Keratinocyte (primary cell): ENCODE results near the gene CFAP299. TPM values are rescaled to one million over a fixed set of nuclear protein-coding genes. Genes with fewer than 3 reads are reported as not detected.
"Not testable (repeated sequence)": the region's sequence is repeated elsewhere in the genome, so short reads cannot be mapped to it uniquely, and the experiment has no call there.

Source experiments
- DNase-seq: peaks from one replicate; pipeline ENCODE4 v3.0.0-alpha.2; 2011; ENCODE audit warnings: low read depth, missing footprints, low spot score
- FAIRE-seq: peaks from 2 replicates; lab custom pipeline; 2011; peaks lifted over from hg19 to GRCh38; lab: Jason Lieb, UNC
- H2AFZ ChIP-seq: 2 replicates; pipeline ENCODE4 v1.6.0; 2012; ENCODE audit warnings: low read length, control low read depth, inconsistent platforms; ENCODE audit not compliant: control insufficient read depth
- H3K27ac ChIP-seq: 2 replicates; pipeline ENCODE4 v1.5.1; 2011; ENCODE audit warnings: low read length; ENCODE audit not compliant: control insufficient read depth, insufficient read depth
- H3K27me3 ChIP-seq: 3 replicates; pipeline ENCODE4 v1.6.0; 2011; ENCODE audit warnings: low read length; ENCODE audit not compliant: control insufficient read depth, insufficient read depth; ENCODE audit errors: extremely low read depth
- H3K36me3 ChIP-seq, 2 experiments: 2 replicates in 1 of 2; 3 replicates in 1 of 2; pipeline ENCODE4 v1.5.1; 2011; ENCODE audit warnings: low read length in 2 of 2, mild to moderate bottlenecking in 1 of 2; ENCODE audit not compliant: control insufficient read depth in 2 of 2, insufficient read depth in 2 of 2; ENCODE audit errors: extremely low read depth in 1 of 2
- H3K4me1 ChIP-seq: 3 replicates; pipeline ENCODE4 v1.5.1; 2011; ENCODE audit warnings: low read length; ENCODE audit not compliant: control insufficient read depth, insufficient read depth; ENCODE audit errors: extremely low read depth
- H3K4me2 ChIP-seq: 3 replicates; pipeline ENCODE4 v1.6.0; 2011; ENCODE audit warnings: low read depth, low read length; ENCODE audit not compliant: control insufficient read depth, insufficient read depth; ENCODE audit errors: extremely low read depth
- H3K4me3 ChIP-seq, 3 experiments: fragments of 200-600 bp in 1 of 3; sonication (generic) in 1 of 3; 2 replicates in 2 of 3; 3 replicates in 1 of 3; pipeline ENCODE4 v1.5.1; 2011 to 2016; ENCODE audit warnings: low read length in 3 of 3, mild to moderate bottlenecking in 3 of 3, control low read depth in 2 of 3, inconsistent platforms in 1 of 3, low read depth in 1 of 3, mixed read lengths in 1 of 3, mixed run types in 1 of 3, moderate library complexity in 1 of 3; ENCODE audit not compliant: control insufficient read depth in 2 of 3, insufficient read depth in 2 of 3; ENCODE audit errors: extremely low read depth in 1 of 3
- H3K79me2 ChIP-seq: 2 replicates; pipeline ENCODE4 v1.6.0; 2012; ENCODE audit warnings: low read length; ENCODE audit not compliant: control insufficient read depth, insufficient read depth
- H3K9ac ChIP-seq: 3 replicates; pipeline ENCODE4 v1.6.0; 2011; ENCODE audit warnings: low read length; ENCODE audit not compliant: control insufficient read depth, insufficient read depth; ENCODE audit errors: extremely low read depth
- H3K9me1 ChIP-seq: 3 replicates; pipeline ENCODE4 v1.6.0; 2011; ENCODE audit warnings: low read length; ENCODE audit not compliant: control insufficient read depth, insufficient read depth; ENCODE audit errors: extremely low read depth
- H3K9me3 ChIP-seq: 2 replicates; pipeline ENCODE4 v1.5.1; 2012; ENCODE audit warnings: low read depth, low read length; ENCODE audit not compliant: control insufficient read depth
- H4K20me1 ChIP-seq: 3 replicates; pipeline ENCODE4 v1.6.0; 2011; ENCODE audit warnings: low read length; ENCODE audit not compliant: control insufficient read depth, insufficient read depth; ENCODE audit errors: extremely low read depth
- CTCF ChIP-seq, 3 experiments: IDR thresholded peaks in 1 of 3; conservative IDR thresholded peaks in 1 of 3; optimal IDR thresholded peaks in 1 of 3; 2 replicates in 2 of 3; 3 replicates in 1 of 3; pipeline versions ENCODE3 to v1.5.1; 2011; ENCODE audit warnings: low read length in 3 of 3, mild to moderate bottlenecking in 3 of 3, moderate library complexity in 2 of 3, control low read depth in 1 of 3, inconsistent platforms in 1 of 3; ENCODE audit not compliant: insufficient read depth in 2 of 3; ENCODE audit errors: extremely low read depth in 1 of 3
- EZH2 ChIP-seq: IDR thresholded peaks from one replicate; pipeline ENCODE4 v1.6.1; 2012; ENCODE audit warnings: inconsistent platforms, mild to moderate bottlenecking, low read length, moderate library complexity
- dilution Hi-C: fragments of 300-500 bp; cut with MboI; formaldehyde crosslinking; loops from one replicate; pipeline ENCODE4 v1.7.0; 2020; ENCODE audit warnings: low sequenced_read_pairs; ENCODE audit not compliant: extremely low pct_ligation_motif_present
- polyA plus RNA-seq, 5 experiments: library from polyadenylated mRNA; depleted of rRNA in 3 of 5; stranded (reverse) in 3 of 5; stranded (forward) in 1 of 5; unstranded in 1 of 5; fragments of >200 nt; gene quantifications; 1 replicate in 1 of 5; 2 replicates in 3 of 5; 3 replicates in 1 of 5; pipeline versions ENCODE4 v1.2.1 to v1.2.3, GENCODE V29; 2011 to 2012; ENCODE audit warnings: missing spikeins in 2 of 5, low read depth in 1 of 5, low replicate concordance in 1 of 5

CFAP299 gene
- polyA plus RNA-seq, 1 donor (not counting 4 experiments of a cell fraction or from before 2014, with no cell fraction given), result 0.14 TPM

DNA sequence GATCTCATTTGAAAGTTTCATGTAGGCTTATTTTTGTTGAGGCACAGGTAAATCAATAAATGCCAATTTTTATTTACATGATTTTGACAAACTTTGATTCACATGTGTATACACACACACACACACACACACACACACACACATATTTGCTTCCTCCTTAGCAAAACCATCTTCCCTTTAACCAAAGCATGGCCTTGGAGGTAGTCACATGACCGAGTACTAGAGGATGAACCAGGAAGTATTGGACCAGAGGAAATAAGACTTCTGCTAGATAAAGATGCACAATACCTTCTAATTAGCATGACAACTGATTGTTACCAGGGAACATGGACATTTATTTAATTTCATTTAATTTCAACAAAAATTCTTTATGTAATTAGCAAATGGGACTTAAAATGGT lies 23.4 kb upstream of the CFAP299 start:
- Histone ChIP-seq H3K9me1 (no peaks in the 10 kb centered on the region), H3K27me3 (no peaks in the 10 kb centered on the region), H3K4me3 (no peak overlapping the region), H3K9ac (no peak overlapping the region), H3K27ac (no peak overlapping the region), H3K36me3 (no peaks in the 10 kb centered on the region), H3K9me3 (no peaks in the 10 kb centered on the region), H4K20me1 (no peaks in the 10 kb centered on the region), H3K4me2 (no peak overlapping the region), H3K79me2 (no peaks in the 10 kb centered on the region), H3K4me1 (peaks cover 31% of the 10 kb centered on the region), H2AFZ (no peak overlapping the region)
- dilution Hi-C loops, result no loop called here
- DNase-seq (no peak), FAIRE-seq (no peak)
- TF ChIP-seq CTCF (optimal IDR thresholded peaks at IDR 0.05 in 1 of 3, IDR thresholded peaks at IDR 0.05 in 1 of 3, conservative IDR thresholded peaks at IDR 0.05 in 1 of 3; ENCODE audit: extremely low read depth in 1 of 3, insufficient read depth in 2 of 3, low read length in 3 of 3), result no peak
- no peak for TF ChIP-seq EZH2

DNA sequence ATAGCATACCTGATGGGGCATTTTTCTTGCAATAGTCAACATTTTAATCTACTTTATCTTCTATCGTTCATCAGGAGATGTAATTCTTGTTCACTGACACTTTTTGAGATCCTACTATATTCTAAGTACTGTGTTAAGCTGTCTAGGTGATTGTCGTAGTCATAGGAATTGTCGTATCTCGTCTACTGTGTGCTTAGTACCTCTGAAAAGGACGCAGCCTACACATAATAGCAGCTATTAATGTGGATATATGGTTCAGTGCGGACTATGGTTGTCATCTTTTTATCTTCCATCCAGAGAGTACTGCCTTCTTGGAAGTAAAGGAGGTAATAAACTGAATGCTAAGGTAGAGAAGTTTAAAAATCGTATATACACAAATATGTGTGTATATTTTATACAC lies 21.9 kb upstream of the CFAP299 start:
- Histone ChIP-seq H3K36me3 (no peaks in the 10 kb centered on the region), H3K9me3 (no peaks in the 10 kb centered on the region), H3K4me1 (peaks cover 15% of the 10 kb centered on the region), H2AFZ (no peak overlapping the region), H3K4me3 (no peak overlapping the region), H3K27me3 (no peaks in the 10 kb centered on the region), H3K79me2 (no peaks in the 10 kb centered on the region), H3K9me1 (no peaks in the 10 kb centered on the region), H3K9ac (no peak overlapping the region), H3K27ac (no peak overlapping the region), H4K20me1 (no peaks in the 10 kb centered on the region), H3K4me2 (no peak overlapping the region)
- DNase-seq (no peak), FAIRE-seq (no peak)
- dilution Hi-C loops, result no loop called here
- TF ChIP-seq EZH2 (no peak), CTCF (optimal IDR thresholded peaks at IDR 0.05 in 1 of 3, IDR thresholded peaks at IDR 0.05 in 1 of 3, conservative IDR thresholded peaks at IDR 0.05 in 1 of 3; ENCODE audit: extremely low read depth in 1 of 3, insufficient read depth in 2 of 3, low read length in 3 of 3) (no peak)

DNA sequence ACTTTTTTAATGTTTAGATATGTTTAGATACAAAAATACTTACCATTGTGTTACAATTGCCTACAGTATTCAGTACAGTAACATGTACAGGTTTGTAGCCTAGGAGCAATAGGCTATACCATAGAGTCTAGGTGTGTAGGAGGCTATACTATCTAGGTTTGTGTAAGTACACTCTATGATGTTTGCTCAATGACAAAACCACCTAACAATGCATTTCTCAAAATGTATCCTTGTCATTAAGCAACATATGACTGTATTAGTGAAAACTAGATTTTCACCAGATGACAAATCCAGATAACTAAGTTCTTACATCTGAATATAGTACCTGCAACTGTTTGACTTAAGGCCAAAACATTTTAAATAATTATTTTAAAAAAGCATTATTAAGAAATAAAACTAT lies 19.7 kb upstream of the CFAP299 start:
- H3K9me3 ChIP-seq, dilution Hi-C loops, H3K36me3 ChIP-seq, DNase-seq, H3K79me2 ChIP-seq, H3K4me2 ChIP-seq, H3K9me1 ChIP-seq, H3K9ac ChIP-seq, H3K4me1 ChIP-seq, H4K20me1 ChIP-seq, H3K4me3 ChIP-seq, FAIRE-seq, H2AFZ ChIP-seq, H3K27ac ChIP-seq, H3K27me3 ChIP-seq: not testable (repeated sequence)
